CD4-positive, alpha-beta T cell (primary cell): ENCODE measurements around the gene GTPBP1. TPM values are rescaled to one million over a fixed set of nuclear protein-coding genes. Genes with fewer than 3 reads are reported as not detected.

Source experiments
- ATAC-seq: fragments of 200-7000 bp; cut with Tn5 transposase; one replicate; pipeline ENCODE4 v1.10.0; 2022; ENCODE audit warnings: mild to moderate bottlenecking; ENCODE audit not compliant: poor library complexity
- CTCF ChIA-PET: fragments of 350-600 bp; sonication (Branson Sonifier 250); formaldehyde crosslinking; loops from one replicate; lab custom pipeline; 2021; ENCODE audit warnings: antibody characterized with exemption, inconsistent platforms; lab: Charles Lee
- POLR2A ChIA-PET: fragments of 350-600 bp; sonication (Branson Sonifier 250); formaldehyde crosslinking; loops from one replicate; lab custom pipeline; 2021; ENCODE audit warnings: antibody characterized with exemption, inconsistent platforms; lab: Charles Lee
- DNase-seq, 14 experiments: peaks; one replicate each; pipeline ENCODE4 v3.0.0-alpha.2; 2013 to 2020; ENCODE audit warnings: mixed read lengths in 2 of 14
- H3K27ac ChIP-seq, 2 donors: one replicate each; pipeline versions ENCODE4 v1.5.1 to v1.7.0; 2013; ENCODE audit warnings: low read length in 2 of 2, low read depth in 1 of 2, mild to moderate bottlenecking in 1 of 2
- H3K27me3 ChIP-seq, 2 experiments: 1 replicate in 1 of 2; 2 replicates in 1 of 2; pipeline versions ENCODE4 v1.6.1 to v1.7.0; 2013; ENCODE audit warnings: low read length in 2 of 2, control low read depth in 1 of 2, mild to moderate bottlenecking in 1 of 2, moderate library complexity in 1 of 2; ENCODE audit not compliant: insufficient read depth in 2 of 2, control insufficient read depth in 1 of 2
- H3K36me3 ChIP-seq: one replicate; pipeline ENCODE4 v1.6.1; 2013; ENCODE audit warnings: low read length, control low read depth; ENCODE audit not compliant: insufficient read depth
- H3K4me1 ChIP-seq: one replicate; pipeline ENCODE4 v1.6.1; 2013; ENCODE audit warnings: low read length, control low read depth; ENCODE audit not compliant: insufficient read depth
- H3K4me3 ChIP-seq: one replicate; pipeline ENCODE4 v1.5.1; 2013; ENCODE audit warnings: mild to moderate bottlenecking, low read length, moderate library complexity
- H3K9me3 ChIP-seq, 2 experiments: 1 replicate in 1 of 2; 2 replicates in 1 of 2; pipeline versions ENCODE4 v1.6.1 to v1.7.0; 2013; ENCODE audit warnings: low read length in 2 of 2, mild to moderate bottlenecking in 2 of 2, control low read depth in 1 of 2, moderate library complexity in 1 of 2; ENCODE audit not compliant: control insufficient read depth in 1 of 2, insufficient read depth in 1 of 2
- H3K27ac Mint-ChIP-seq: one replicate; pipeline ENCODE4 v1.8.0; 2020; ENCODE audit warnings: mixed read lengths
- H3K27me3 Mint-ChIP-seq: one replicate; pipeline ENCODE4 v1.8.0; 2021; ENCODE audit warnings: mixed read lengths
- H3K36me3 Mint-ChIP-seq: one replicate; pipeline ENCODE4 v1.8.0; 2021; ENCODE audit warnings: low read depth, mixed read lengths
- H3K4me1 Mint-ChIP-seq: one replicate; pipeline ENCODE4 v1.8.0; 2021; ENCODE audit warnings: low read depth, mixed read lengths
- H3K4me3 Mint-ChIP-seq: one replicate; pipeline ENCODE4 v1.8.0; 2020; ENCODE audit warnings: mild to moderate bottlenecking, mixed read lengths
- H3K9me3 Mint-ChIP-seq: one replicate; pipeline ENCODE4 v1.8.0; 2020; ENCODE audit warnings: mixed read lengths
- CTCF ChIP-seq: fragments of 200-600 bp; IDR thresholded peaks from one replicate; pipeline ENCODE4 v1.8.0; 2022; ENCODE audit warnings: antibody characterized with exemption, mild to moderate bottlenecking
- intact Hi-C, 2 experiments: fragments of 100-400 bp; cut with DNase I in 1 of 2; cut with micrococcal nuclease in 1 of 2; formaldehyde crosslinking; loops; one replicate each; pipeline versions ENCODE4 v1.15.1 to v1.9.0; 2023 to 2025; cut with DNase I, micrococcal nuclease
- total RNA-seq, 174 experiments: library from RNA in 2 of 174; stranded (reverse) in 2 of 174; gene quantifications; one replicate each; pipeline ENCODE4 v1.2.3 and lab custom pipeline; 2021 to 2026

The GTPBP1 gene
- total RNA-seq, 2 experiments from 2014 or later: 263 to 272 TPM

- peaks cover 95% of the 10 kb centered on the region for H3K36me3 Mint-ChIP-seq
- no peak overlapping the region for H3K27ac Mint-ChIP-seq
These were observed 13.5 kb downstream of the GTPBP1 start for GRCh38 chr22:38719196-38719595.

GRCh38 chr22:38720350-38720749, 14.6 kb downstream of the GTPBP1 start:
- TF ChIP-seq CTCF: no peak
- Mint-ChIP-seq H3K4me1 (peaks cover 9% of the 10 kb centered on the region), H3K27ac (no peak overlapping the region), H3K9me3 (no peaks in the 10 kb centered on the region), H3K4me3 (no peak overlapping the region), H3K36me3 (peaks cover 96% of the 10 kb centered on the region), H3K27me3 (no peaks in the 10 kb centered on the region)
- DNase-seq: no peak
- H3K36me3 ChIP-seq: peaks cover 86% of the 10 kb centered on the region
- no peaks in the 10 kb centered on the region for H3K9me3 ChIP-seq
- intact Hi-C loops: no loop called here
- no peak overlapping the region for H3K27ac ChIP-seq
- H3K4me1 ChIP-seq: peaks cover 1% of the 10 kb centered on the region
- H3K27me3 ChIP-seq: no peaks in the 10 kb centered on the region
- POLR2A ChIA-PET: interaction anchor here (1.4 to 3.2 kb wide), 2 partner anchors 11 to 14 kb away, joined by 7 to 10 read pairs; no protein-coding TSS in a partner anchor
- H3K4me3 ChIP-seq: no peak overlapping the region
- no peak for ATAC-seq
- CTCF ChIA-PET: interaction anchor here (1.2 kb wide), 1 partner anchor 13 kb away, joined by 3 read pairs; no protein-coding TSS in a partner anchor

More at GRCh38 chr22:38719196-38719595, 13.5 kb downstream of the GTPBP1 start:
- ChIA-PET CTCF (no interaction called here), POLR2A (interaction anchor here (1.4 to 3.2 kb wide), 2 partner anchors 12 to 15 kb away, joined by 7 to 10 read pairs; no protein-coding TSS in a partner anchor)
- DNase-seq (no peak), ATAC-seq (no peak)
- Mint-ChIP-seq H3K4me1 (peaks cover 13% of the 10 kb centered on the region), H3K4me3 (no peak overlapping the region), H3K9me3 (no peaks in the 10 kb centered on the region), H3K27me3 (no peaks in the 10 kb centered on the region)
- Histone ChIP-seq H3K9me3 (no peaks in the 10 kb centered on the region), H3K4me3 (no peak overlapping the region), H3K36me3 (peaks cover 78% of the 10 kb centered on the region), H3K27ac (no peak overlapping the region), H3K4me1 (peaks cover 13% of the 10 kb centered on the region), H3K27me3 (no peaks in the 10 kb centered on the region)
- intact Hi-C loops: no loop called here
- no peak for TF ChIP-seq CTCF

- Mint-ChIP-seq H3K4me3 (no peak overlapping the region), H3K36me3 (peaks cover 96% of the 10 kb centered on the region), H3K4me1 (peaks cover 13% of the 10 kb centered on the region), H3K27ac (no peak overlapping the region), H3K9me3 (no peaks in the 10 kb centered on the region), H3K27me3 (no peaks in the 10 kb centered on the region)
- H3K27ac ChIP-seq: no peak overlapping the region
- no peaks in the 10 kb centered on the region for H3K4me1 ChIP-seq
- TF ChIP-seq CTCF: no peak
- ChIA-PET POLR2A (interaction anchor here (1.4 to 6.1 kb wide), 3 partner anchors 9 to 13 kb away, joined by 5 to 48 read pairs (median 10); no protein-coding TSS in a partner anchor), CTCF (interaction anchor here (1.2 kb wide), 1 partner anchor 44 kb away, joined by 6 read pairs; no protein-coding TSS in a partner anchor)
- DNase-seq (peak in 1 of 14 experiments; percentile 19), ATAC-seq (no peak)
- H3K9me3 ChIP-seq: no peaks in the 10 kb centered on the region
- H3K36me3 ChIP-seq: peaks cover 86% of the 10 kb centered on the region
- H3K4me3 ChIP-seq: no peak overlapping the region
- H3K27me3 ChIP-seq: no peaks in the 10 kb centered on the region
- intact Hi-C loops: no loop called here
These were observed 15.8 kb downstream of the GTPBP1 start for GRCh38 chr22:38721551-38721950.
